WI38 (cell line): ENCODE data around the gene SYPL1.

Experiments used
- H3K4me3 ChIP-seq: 2 replicates; pipeline ENCODE4 v1.5.1; 2011; ENCODE audit warnings: low read depth, mild to moderate bottlenecking, control low read depth, low read length
- TF ChIP-seq, protein P1 (sequence below): IDR thresholded peaks from 2 replicates; pipeline ENCODE4 v1.5.1; 2012; ENCODE audit warnings: low read depth, mild to moderate bottlenecking, control low read depth, low read length

The SYPL1 gene

DNA sequence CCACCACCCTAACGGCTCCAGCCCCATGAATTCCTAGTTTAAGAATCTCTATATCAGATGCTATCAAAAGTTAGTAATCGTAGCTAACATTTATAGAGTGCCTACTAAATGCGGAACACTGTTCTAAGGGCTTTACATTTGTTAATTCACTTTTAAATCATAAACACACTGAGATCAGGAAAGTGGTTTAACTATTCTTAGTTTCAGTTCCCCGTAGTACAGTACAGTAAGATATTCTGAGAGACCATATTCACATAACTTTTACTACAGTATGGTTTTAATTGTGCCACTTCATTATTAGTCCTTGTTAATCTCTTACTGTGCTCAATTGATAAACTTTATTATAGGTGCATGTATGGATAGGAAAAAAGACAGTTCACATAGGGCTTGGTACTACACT lies 22.5 kb downstream of the SYPL1 start:
- TF ChIP-seq, protein P1, sequence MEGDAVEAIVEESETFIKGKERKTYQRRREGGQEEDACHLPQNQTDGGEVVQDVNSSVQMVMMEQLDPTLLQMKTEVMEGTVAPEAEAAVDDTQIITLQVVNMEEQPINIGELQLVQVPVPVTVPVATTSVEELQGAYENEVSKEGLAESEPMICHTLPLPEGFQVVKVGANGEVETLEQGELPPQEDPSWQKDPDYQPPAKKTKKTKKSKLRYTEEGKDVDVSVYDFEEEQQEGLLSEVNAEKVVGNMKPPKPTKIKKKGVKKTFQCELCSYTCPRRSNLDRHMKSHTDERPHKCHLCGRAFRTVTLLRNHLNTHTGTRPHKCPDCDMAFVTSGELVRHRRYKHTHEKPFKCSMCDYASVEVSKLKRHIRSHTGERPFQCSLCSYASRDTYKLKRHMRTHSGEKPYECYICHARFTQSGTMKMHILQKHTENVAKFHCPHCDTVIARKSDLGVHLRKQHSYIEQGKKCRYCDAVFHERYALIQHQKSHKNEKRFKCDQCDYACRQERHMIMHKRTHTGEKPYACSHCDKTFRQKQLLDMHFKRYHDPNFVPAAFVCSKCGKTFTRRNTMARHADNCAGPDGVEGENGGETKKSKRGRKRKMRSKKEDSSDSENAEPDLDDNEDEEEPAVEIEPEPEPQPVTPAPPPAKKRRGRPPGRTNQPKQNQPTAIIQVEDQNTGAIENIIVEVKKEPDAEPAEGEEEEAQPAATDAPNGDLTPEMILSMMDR = no peak
- H3K4me3 ChIP-seq = no peak overlapping the region

- TF ChIP-seq, protein P1 = no peak
Measured at GRCh38 chr7:106088014-106088413, 24.1 kb downstream of the SYPL1 start.

GRCh38 chr7:106086062-106086461 lies 26.1 kb downstream of the SYPL1 start:
- TF ChIP-seq, protein P1 = no peak

More at GRCh38 chr7:106088014-106088413, 24.1 kb downstream of the SYPL1 start:
- no peak overlapping the region for H3K4me3 ChIP-seq

GRCh38 chr7:106085015-106085414 lies 27.1 kb downstream of the SYPL1 start:
- TF ChIP-seq, protein P1 = no peak
- no peak overlapping the region for H3K4me3 ChIP-seq

More at GRCh38 chr7:106086062-106086461, 26.1 kb downstream of the SYPL1 start:
- no peak overlapping the region for H3K4me3 ChIP-seq

- TF ChIP-seq, protein P1 = no peak
- H3K4me3 ChIP-seq = no peak overlapping the region
Measured at GRCh38 chr7:106083717-106084116, 28.4 kb downstream of the SYPL1 start.

DNA sequence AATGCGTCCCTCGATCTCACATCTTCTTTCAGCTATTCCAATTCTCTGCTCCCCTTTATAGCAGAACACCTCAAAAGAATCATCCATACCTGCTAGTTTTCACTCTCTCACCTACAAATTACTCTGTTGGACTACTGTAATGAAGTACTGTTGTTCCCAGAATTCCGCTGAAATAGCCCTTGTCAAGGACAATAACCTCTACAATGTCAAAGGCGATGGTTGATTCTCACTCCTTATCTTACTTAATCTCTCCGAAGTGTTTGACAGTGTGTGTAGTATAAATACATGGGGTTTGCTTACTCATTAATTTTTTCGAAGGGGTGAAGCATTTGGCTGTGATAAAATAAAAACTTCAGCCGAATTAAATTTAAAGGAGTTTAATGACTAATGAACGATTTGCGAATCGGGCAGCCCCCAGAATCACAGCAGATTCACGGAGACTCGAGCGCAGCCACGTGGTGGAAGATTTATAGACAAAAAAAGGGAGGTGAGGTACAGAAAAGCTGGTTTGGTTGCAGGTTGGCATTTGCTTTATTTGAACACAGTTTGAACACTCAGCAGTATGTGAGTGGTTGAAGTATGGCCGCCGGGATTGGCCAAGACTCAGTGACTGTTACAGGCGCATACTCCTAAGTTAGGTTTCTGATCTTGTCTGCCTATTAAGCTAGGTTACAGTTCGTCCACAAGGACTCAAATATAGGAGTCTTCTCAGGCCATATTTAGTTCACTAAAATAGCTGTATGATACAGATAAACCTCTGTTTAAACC lies 29.8 kb downstream of the SYPL1 start:
- no peak overlapping the region for H3K4me3 ChIP-seq
- TF ChIP-seq, protein P1 = no peak

DNA sequence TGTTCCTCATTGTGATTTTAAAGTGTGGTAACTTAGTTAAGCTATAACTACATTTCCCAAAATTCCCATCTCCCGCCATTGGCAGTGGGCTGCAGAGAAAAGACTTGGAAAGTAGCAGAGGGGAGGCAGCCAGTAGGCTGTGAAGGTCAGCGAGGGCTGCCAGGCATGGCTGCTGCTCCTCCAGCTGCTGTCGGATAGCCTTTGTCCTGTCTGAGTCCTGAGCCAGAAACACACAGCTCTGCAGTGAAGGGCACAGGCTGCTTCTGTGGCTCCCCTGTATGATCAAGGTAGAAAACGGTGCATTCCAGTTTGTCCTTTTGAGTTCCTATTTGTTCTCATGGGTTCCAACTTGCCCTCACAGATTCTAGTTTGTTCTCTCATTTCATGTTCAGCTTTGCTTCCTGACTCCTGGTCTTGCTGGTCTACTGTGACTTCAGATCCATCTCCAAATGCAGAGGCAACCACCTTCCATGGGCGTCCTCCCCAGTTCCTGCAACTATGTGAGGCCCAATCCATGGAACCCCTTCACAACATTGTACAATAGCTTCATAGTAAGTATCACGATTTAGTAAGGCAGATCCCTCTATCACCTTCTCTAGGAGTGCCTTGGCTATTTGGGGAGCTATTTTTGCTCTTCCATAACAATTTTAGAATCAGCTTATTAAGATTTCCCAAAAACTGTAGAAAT lies 31.7 kb downstream of the SYPL1 start:
- no peak overlapping the region for H3K4me3 ChIP-seq
- TF ChIP-seq, protein P1 = no peak
